Frontal cortex (tissue), 4 donors: ENCODE data around the gene TGFB1. TPM values are rescaled to one million over a fixed set of nuclear protein-coding genes. Genes with fewer than 3 reads are reported as not detected.

ENCODE experiments used
- DNase-seq, 2 donors: peaks; one replicate each; pipeline ENCODE4 v3.0.0; 2012; ENCODE audit warnings: low spot score in 2 of 2
- FAIRE-seq: peaks from 2 replicates; lab custom pipeline; 2012; peaks lifted over from hg19 to GRCh38; lab: Jason Lieb, UNC
- total RNA-seq: library from RNA; depleted of rRNA; stranded (reverse); fragments of >200 nt; gene quantifications from one replicate; pipeline ENCODE4 v1.2.3, GENCODE V29; 2014
- donor health status: control.
- donor health status: control.
- donor health status: control.

Gene TGFB1
- total RNA-seq, 1 donor from 2014 or later, result 0.41 TPM

DNA sequence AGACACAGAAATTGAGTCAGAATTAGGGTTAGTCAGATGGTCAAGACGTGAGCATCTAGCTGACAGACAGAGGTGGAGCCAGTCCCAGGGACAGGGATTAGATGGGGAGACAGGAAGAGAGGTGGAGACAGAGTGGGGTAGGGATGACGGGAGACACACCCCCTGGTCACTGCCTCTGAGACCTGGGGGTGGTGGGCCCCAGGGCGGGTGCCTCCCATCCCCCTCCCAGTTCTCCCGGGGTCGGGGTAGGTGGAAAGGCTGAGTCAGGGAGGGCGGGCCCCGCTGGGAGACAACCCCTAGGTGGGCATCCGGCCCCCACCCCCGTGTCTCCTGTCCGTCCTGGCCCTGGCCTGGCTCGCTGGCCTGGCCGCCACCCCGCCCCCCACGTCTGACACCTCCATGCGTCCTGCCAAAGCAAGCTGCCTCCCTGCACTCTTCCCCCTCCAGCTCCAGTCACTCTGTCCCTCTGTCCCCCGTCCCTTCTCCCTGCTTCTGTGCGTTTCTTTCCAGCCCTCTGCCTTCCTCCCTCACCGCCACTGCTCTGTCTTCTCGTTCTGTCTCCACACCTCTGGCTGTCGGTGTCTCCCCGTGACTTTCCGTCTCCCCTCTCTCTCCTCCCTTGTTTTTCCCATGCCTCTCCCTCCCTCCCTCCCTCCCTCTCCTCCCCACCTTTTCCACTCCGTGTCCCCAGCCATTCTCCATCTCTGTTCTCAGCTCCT, 28.6 kb downstream of the TGFB1 start:
- no peak for FAIRE-seq
- DNase-seq, result peak; percentile 61 to 72

DNA sequence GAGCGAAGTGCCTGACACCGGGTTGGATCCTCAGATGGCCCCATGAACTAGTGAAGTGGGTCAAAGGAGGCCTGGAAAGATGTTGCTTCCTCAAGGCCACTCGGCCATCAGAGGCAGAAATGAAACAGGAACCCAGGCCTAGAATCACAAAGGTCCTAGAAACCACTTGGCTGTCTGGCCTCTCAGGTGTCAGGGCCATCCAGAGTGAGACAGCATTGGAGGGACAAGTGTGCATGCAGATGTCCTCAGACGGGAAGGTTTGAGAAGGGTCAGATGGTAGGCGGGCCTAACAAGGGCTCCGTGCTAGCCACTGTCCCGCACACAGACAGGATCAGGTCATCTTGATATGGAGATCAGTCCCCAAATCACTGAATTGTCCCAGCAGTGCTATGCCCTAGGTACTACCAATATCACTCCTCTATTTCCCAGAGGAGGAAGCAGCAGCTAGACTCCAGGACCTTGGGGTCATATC, 29.5 kb downstream of the TGFB1 start:
- FAIRE-seq (no peak), DNase-seq (no peak)

DNA sequence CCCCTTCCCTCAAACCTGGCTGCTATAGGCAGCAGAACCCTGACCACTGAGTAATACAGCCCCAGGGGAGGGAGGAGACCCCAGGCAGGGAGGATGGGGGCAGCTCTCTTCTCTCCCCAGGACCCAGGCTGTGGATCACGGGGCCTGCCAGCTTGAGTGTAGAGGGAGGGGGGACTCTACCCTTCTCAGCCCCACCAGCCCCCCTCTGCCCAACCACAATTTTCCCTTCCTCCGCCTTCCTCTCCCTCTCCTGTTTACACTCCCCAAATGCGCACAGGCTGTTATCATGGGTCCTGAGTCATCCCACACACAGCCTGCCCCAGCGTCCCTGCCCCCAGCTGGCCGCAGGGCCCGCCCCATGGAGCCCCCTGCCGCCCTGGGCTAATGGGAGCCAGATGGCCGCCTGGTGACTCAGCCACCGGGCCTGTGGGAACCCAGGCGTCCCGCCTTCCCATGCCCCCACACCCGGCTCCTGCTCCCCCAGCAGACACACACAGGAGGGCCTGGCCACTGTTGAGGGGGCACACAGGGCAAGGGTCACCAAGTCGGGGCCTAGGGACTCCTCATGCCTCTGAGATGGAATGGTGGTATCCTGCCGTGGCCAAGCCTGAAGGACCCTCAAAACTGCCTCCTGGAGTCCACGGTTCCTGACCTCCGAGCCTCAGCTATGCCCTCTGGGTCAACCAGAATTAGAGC, 30.1 kb downstream of the TGFB1 start:
- FAIRE-seq, result no peak

DNA sequence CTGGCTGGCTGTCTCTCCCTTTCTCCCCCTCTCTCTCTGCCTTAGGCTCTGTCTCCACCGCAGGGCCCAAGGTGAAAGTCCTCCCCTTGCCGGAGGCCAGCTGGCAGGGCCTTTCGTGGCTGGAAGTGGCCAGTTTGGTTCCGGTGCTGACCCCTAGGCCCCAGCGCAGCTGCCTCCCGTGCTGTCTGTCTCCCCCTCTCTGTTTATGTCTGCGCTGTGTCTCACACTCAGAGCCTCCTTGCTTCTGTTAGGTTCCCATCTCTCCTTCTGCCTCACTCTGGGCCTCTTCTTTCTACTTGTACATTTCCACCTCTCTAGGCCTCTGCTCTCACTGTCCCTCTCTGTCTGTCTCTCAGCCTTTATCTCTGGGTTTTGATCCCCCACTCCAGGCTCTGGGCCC, 30.7 kb downstream of the TGFB1 start:
- FAIRE-seq, result no peak
- no peak for DNase-seq

More for the DNA sequence above, 30.1 kb downstream of the TGFB1 start:
- DNase-seq, result no peak

- FAIRE-seq (no peak), DNase-seq (no peak)
Measured at GRCh38 chr19:41322451-41322850, 31.3 kb downstream of the TGFB1 start.

DNA sequence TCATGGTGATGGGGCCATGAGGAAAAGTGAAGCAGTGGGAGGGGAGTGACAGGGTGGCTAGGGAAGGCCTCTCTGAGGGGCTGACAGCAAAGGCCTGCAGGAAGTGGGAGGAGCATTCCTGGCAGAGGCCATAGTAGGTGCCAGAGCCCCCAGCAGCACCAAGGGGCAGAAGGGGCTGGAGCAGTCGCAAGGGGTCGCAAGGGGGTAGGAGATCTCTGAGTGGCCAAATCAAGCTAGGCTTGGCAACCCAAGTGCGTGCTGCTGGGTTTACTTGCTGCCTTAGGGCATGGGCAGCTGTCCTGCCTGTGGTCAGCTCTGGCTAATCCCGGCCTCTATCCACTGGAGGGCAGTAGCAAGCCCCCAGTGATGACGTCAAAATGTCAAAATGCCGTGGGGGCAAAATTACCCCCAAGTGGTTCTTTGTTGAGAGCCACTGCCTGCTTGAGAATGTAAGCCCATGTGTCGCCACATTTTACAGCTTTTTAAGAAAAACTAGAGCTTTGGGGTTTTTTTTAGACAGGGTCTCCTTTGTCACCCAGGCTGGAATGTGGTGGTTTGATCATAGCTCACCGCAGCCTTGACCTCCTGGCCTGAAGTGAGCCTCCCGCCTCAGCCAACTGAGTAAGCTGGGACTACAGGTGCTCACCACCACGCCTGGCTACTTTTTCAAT, 32.0 kb downstream of the TGFB1 start:
- no peak for FAIRE-seq
- DNase-seq, result no peak

DNA sequence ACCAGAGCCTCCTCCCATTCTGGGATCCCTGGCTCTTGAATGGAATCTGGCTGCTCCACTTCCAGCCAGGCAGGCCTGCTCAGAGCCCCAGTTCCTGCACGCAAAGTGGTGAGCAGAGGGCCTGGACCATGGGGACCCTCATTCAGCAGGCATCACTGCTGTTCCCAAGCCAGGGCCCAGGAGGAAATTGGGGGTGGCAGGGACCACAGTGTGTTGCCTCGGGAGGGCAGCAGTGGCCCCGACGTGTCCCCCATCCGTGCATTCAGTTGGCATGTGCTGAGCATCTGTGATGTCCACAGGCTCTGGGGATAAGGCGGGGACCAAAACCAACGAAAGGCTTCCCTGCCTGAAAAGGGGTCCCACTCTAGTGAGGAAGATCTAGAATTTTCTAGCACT, 32.5 kb downstream of the TGFB1 start:
- no peak for FAIRE-seq
- DNase-seq, result no peak

DNA sequence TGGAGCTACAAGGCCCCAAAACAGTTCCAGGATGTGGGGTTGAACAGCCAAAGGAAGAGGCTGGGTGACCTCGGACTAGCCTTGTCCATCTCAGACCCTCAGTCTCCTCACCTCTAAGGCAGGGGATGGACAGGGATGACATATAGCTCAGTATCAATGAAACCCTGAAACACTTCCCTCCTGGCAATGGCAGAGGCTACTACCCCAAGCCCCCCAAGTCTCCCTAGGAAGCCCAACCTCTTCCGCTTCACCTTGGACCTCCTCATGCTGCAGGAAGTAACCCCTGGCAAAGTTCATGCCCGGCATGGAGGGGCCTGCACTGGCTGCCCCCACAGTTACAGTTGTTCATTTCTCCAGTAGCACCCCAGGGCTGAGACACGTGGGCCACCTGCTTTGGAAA, 33.2 kb downstream of the TGFB1 start:
- DNase-seq (no peak), FAIRE-seq (no peak)

GRCh38 chr19:41320185-41320518, 33.6 kb downstream of the TGFB1 start:
- DNase-seq (no peak), FAIRE-seq (no peak)

GRCh38 chr19:41319500-41320184, 34.1 kb downstream of the TGFB1 start:
- no peak for FAIRE-seq
- DNase-seq, result no peak

- FAIRE-seq (no peak), DNase-seq (no peak)
Measured at GRCh38 chr19:41318696-41319499, 34.8 kb downstream of the TGFB1 start.

DNA sequence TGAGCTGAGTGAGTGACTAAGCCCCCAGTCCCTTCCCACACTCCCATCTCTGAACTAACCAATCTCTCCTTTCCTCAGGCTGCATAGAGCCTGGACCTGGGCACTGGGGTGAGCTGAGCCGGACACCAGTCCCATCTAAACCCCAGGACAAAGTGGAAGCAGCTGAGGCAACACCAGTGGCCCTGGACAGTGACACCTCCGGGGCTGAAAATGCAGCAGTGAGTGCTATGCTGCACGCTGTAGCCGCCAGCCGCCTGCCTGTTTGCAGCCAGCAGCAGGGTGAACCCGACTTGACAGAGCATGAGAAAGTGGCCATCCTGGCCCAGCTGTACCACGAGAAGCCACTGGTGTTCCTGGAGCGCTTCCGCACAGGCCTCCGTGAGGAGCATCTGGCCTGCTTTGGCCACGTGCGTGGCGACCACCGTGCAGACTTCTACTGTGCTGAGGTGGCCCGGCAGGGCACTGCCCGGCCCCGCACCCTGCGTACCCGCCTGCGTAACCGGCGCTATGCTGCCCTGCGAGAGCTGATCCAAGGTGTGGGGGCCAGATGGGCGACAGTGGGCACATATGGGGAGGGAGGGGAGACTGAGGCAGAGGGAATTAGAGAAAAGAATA, 37.3 kb downstream of the TGFB1 start:
- no peak for FAIRE-seq
- no peak for DNase-seq

- FAIRE-seq (no peak), DNase-seq (no peak)
Measured at GRCh38 chr19:41311613-41312012, 42.1 kb downstream of the TGFB1 start.

- FAIRE-seq, result no peak
- DNase-seq, result no peak
Measured at GRCh38 chr19:41311072-41311471, 42.6 kb downstream of the TGFB1 start.

DNA sequence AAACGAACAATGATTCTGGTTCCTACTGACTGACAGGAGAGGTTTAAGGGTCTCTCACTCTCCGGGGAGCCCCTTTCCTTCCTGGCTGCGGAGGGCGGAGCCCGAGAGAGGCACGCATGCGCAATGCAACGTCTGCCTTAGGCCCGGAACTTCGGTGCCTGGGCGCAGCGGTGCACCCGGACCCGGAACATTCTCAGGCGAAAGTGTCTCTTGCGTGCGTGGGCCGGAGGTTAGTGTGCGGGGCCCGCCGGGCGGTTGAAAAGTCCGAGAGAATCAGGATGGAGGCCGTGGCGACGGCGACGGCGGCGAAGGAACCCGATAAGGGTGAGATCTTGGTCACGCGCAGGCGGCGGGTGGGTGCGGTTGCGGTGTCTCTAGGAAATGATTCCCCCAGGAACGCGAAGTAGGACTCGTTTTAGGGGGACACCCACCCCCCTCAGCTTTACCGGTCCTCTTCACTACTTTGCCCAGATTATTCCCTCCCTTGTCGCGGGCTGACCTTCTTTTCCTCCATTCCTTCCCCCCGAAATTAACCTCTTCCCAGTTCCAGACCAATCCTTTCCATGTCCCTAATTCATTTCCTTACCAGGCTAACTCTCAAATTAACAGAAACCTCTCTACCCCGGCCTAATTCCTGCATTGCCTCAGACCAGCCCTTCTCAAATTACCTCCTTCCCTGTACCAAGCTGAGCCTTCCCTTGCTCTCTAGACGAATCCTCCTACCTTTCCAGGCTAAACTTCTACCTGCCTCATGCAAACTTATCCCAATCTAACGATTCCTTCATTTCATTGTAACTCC, 43.5 kb downstream of the TGFB1 start, which contains the start of gene CCDC97:
Gene CCDC97 (plus strand): TSS at position 140 of the 799 bp plus-strand sequence. CDS start 139 bp downstream, at position 279.
- peak; percentile 87 to 88 for DNase-seq
- no peak for FAIRE-seq

- FAIRE-seq, result no peak
- no peak for DNase-seq
Measured at GRCh38 chr19:41309180-41310032, 44.3 kb downstream of the TGFB1 start.

GRCh38 chr19:41308450-41309179, 45.1 kb downstream of the TGFB1 start:
- FAIRE-seq, result no peak

More at GRCh38 chr19:41308450-41309179, 45.1 kb downstream of the TGFB1 start:
- DNase-seq, result peak; percentile 78 to 80
